HFFc6 (cell line): ENCODE results near the gene POTEG. TPM values are rescaled to one million over a fixed set of nuclear protein-coding genes. Genes with fewer than 3 reads are reported as not detected.
"Not testable (repeated sequence)": the region's sequence is repeated elsewhere in the genome, so short reads cannot be mapped to it uniquely, and the experiment has no call there.

Experiments
- DNase-seq: peaks from one replicate; pipeline ENCODE4 v3.0.0-alpha.2; 2018
- H3K27ac Mint-ChIP-seq: 2 replicates; pipeline ENCODE4 v1.8.0; 2020; ENCODE audit warnings: mild to moderate bottlenecking, mixed read lengths
- H3K27me3 Mint-ChIP-seq: 2 replicates; pipeline ENCODE4 v1.8.0; 2021; ENCODE audit warnings: mild to moderate bottlenecking, moderate library complexity, mixed read lengths; ENCODE audit not compliant: insufficient read depth
- H3K36me3 Mint-ChIP-seq: 2 replicates; pipeline ENCODE4 v1.8.0; 2021; ENCODE audit warnings: low read depth, mixed read lengths
- H3K4me1 Mint-ChIP-seq: 2 replicates; pipeline ENCODE4 v1.8.0; 2020; ENCODE audit warnings: low read depth, mixed read lengths
- H3K4me3 Mint-ChIP-seq: 2 replicates; pipeline ENCODE4 v1.8.0; 2020; ENCODE audit warnings: mild to moderate bottlenecking, moderate library complexity, mixed read lengths
- H3K9me3 Mint-ChIP-seq: 2 replicates; pipeline ENCODE4 v1.8.0; 2020; ENCODE audit warnings: mild to moderate bottlenecking, mixed read lengths
- total RNA-seq, 6 experiments: library from RNA; stranded (reverse); fragmentation: NEBNext Ultra II Directional; extraction: Animal tissue kit (Norgen Biotek cat#: 25700); gene quantifications; 2 replicates in 1 of 6; 3 replicates in 5 of 6; pipeline ENCODE4 v1.2.3, GENCODE V29; 2021

POTEG gene
- total RNA-seq, 6 experiments from 2014 or later = not detected

DNA sequence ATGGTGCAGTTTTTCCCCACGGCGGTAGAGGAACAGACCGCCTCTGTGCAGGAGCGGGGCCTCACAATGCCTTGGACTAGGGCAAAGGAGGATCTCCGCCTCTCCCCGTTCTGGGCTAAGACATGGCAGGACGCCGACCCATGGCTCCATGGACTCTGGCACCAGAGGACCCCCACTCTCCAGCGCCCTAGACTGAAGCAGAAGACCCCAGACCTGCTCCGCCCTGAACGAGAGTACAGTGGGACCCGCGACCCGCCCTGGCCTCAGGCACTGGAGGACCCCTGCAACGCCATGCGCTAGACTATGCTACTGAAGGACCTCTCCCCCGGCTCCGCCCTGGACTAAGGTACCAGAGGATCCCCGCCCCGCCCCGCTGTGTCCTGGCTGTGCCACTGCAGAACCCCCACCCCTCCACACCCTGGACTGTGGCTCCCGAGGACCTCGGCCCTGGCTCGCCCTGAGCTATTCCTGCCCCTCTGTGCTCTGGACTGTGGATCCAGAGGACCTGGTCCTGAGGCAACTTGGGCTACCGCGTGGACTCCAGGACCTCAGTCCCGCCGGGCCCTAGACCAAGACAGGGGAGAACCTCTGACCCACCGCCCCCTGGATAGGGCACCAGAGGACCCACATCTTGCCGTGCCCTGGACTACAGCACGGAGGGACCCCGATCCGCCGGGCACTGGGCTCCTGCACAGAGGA is 73.1 kb downstream of the POTEG start:
- H3K9me3 Mint-ChIP-seq, H3K27ac Mint-ChIP-seq, H3K36me3 Mint-ChIP-seq: not testable (repeated sequence)

More for the DNA sequence above, 73.1 kb downstream of the POTEG start:
- not testable (repeated sequence) for DNase-seq, H3K27me3 Mint-ChIP-seq, H3K4me3 Mint-ChIP-seq, H3K4me1 Mint-ChIP-seq
